Kidney epithelial cell (primary cell): ENCODE data around the gene PXDN. TPM values are rescaled to one million over a fixed set of nuclear protein-coding genes. Genes with fewer than 3 reads are reported as not detected.

Experiments used
- DNase-seq: peaks from one replicate; pipeline ENCODE4 v3.0.0-alpha.2; 2010; ENCODE audit warnings: low read depth
- H3K27me3 ChIP-seq: 2 replicates; pipeline ENCODE4 v1.6.0; 2011; ENCODE audit warnings: low read length; ENCODE audit not compliant: control insufficient read depth, insufficient read depth
- H3K36me3 ChIP-seq: 2 replicates; pipeline ENCODE4 v1.5.1; 2011; ENCODE audit warnings: low read length; ENCODE audit not compliant: control insufficient read depth, insufficient read depth
- H3K4me3 ChIP-seq: 2 replicates; pipeline ENCODE4 v1.5.1; 2011; ENCODE audit warnings: low read depth, mild to moderate bottlenecking, control low read depth, low read length
- total RNA-seq: library from RNA; depleted of rRNA; stranded (reverse); fragments of >200 nt; gene quantifications from 2 replicates; pipeline ENCODE4 v1.2.3, GENCODE V29; 2015
- TF ChIP-seq, protein P1 (sequence below): IDR thresholded peaks from 2 replicates; pipeline ENCODE4 v1.5.1; 2011; ENCODE audit warnings: mild to moderate bottlenecking, moderate library complexity, low read length, control low read depth, inconsistent platforms; ENCODE audit not compliant: insufficient read depth, poor library complexity, severe bottlenecking

The PXDN gene
- total RNA-seq, 1 donor from 2014 or later: 287 TPM

DNA sequence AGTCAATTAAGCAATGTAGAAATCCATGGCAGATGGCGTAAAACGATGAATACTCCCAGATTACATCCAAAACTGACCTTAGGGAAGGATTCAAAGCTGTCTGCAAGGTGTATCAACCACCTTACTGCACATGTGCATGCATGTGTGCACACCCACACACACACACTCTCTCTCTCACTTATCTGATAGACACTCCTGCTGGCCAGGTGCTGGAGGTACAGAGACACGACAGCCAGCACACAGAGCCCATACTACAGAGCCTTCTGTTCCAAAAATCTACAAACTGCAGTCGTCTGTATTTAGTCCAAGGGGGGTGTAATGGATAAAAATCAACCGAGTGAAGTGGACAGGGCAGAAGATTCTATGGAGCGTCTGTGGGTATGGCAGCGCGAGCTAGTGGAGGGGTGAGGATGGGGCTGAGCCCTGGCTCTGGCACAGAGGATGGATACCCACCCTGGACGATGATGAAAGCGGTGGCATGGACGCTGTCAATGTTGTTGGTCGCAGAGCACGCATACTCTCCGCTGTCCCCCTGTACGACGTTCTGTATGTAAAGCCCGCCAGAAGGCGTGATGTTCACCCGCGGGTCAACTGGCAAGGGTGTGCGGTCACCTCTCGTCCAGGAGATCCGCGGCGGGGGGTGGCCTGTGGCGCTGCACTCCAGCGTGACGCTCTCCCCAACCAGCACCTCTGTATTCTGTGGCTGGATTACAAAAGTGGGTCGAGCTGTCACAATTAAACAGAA is 78.4 kb downstream of the PXDN start:
- TF ChIP-seq, protein P1, sequence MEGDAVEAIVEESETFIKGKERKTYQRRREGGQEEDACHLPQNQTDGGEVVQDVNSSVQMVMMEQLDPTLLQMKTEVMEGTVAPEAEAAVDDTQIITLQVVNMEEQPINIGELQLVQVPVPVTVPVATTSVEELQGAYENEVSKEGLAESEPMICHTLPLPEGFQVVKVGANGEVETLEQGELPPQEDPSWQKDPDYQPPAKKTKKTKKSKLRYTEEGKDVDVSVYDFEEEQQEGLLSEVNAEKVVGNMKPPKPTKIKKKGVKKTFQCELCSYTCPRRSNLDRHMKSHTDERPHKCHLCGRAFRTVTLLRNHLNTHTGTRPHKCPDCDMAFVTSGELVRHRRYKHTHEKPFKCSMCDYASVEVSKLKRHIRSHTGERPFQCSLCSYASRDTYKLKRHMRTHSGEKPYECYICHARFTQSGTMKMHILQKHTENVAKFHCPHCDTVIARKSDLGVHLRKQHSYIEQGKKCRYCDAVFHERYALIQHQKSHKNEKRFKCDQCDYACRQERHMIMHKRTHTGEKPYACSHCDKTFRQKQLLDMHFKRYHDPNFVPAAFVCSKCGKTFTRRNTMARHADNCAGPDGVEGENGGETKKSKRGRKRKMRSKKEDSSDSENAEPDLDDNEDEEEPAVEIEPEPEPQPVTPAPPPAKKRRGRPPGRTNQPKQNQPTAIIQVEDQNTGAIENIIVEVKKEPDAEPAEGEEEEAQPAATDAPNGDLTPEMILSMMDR: no peak
- Histone ChIP-seq H3K4me3 (no peak overlapping the region), H3K36me3 (peaks cover 3% of the 10 kb centered on the region), H3K27me3 (no peaks in the 10 kb centered on the region)
- no peak for DNase-seq

- TF ChIP-seq, protein P1: no peak
- no peak for DNase-seq
- H3K27me3 ChIP-seq: no peaks in the 10 kb centered on the region
- H3K4me3 ChIP-seq: no peak overlapping the region
- H3K36me3 ChIP-seq: peaks cover 5% of the 10 kb centered on the region
These were observed 79.6 kb downstream of the PXDN start for GRCh38 chr2:1664698-1665097.

- DNase-seq: no peak
- Histone ChIP-seq H3K27me3 (no peaks in the 10 kb centered on the region), H3K36me3 (peaks cover 5% of the 10 kb centered on the region), H3K4me3 (no peak overlapping the region)
- TF ChIP-seq, protein P1: no peak
These were observed 80.2 kb downstream of the PXDN start for GRCh38 chr2:1664076-1664605.

GRCh38 chr2:1663621-1664020 is 80.7 kb downstream of the PXDN start:
- Histone ChIP-seq H3K4me3 (no peak overlapping the region), H3K36me3 (peaks cover 5% of the 10 kb centered on the region), H3K27me3 (no peaks in the 10 kb centered on the region)
- no peak for DNase-seq
- TF ChIP-seq, protein P1: no peak

DNA sequence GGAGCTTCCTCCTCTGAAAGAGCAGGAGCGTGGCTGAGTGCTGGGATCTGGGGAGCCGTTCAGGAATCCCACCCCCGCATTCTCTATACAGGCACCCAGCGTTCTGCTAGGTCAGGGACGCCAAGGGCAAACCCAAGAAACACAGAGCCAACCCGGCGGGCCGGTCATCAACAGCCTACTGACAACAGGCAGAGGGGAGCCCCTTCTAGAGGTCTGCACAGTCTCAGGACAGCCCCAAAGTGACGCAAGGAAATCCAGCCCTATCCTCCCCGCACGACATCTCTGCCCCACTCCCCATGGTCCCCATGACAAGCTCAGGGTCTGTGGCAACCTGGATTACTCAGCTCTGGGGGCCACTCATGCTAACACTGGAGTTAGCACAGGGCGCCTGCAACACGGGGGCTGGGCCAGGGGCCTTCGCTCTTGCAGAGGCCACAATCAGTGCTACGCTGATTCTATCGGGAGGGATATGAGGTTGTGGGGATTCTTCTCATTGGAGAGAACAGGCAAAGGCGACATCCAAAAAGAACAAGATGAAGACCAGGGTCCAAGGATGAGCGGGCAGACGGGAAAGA is 81.6 kb downstream of the PXDN start:
- Histone ChIP-seq H3K36me3 (peaks cover 5% of the 10 kb centered on the region), H3K27me3 (no peaks in the 10 kb centered on the region), H3K4me3 (no peak overlapping the region)
- TF ChIP-seq, protein P1: no peak
- no peak for DNase-seq
